PFSK-1 (cell line): ENCODE measurements around the gene AKAP13.

Experiments
- FOXP2 ChIP-seq: optimal IDR thresholded peaks from 2 replicates; pipeline ENCODE3; 2011; ENCODE audit warnings: borderline replicate concordance, control low read depth, inconsistent platforms; ENCODE audit not compliant: insufficient read depth; ENCODE audit errors: extremely low read length, extremely low read depth
- POLR2AphosphoS5 ChIP-seq: IDR thresholded peaks from 2 replicates; pipeline ENCODE4 v1.6.1; 2012; ENCODE audit warnings: low read depth, mild to moderate bottlenecking, control low read depth, low read length, moderate library complexity
- REST ChIP-seq, 2 experiments: IDR thresholded peaks; 2 replicates each; pipeline versions ENCODE4 v1.6.1 to v1.8.0; 2011 to 2012; ENCODE audit warnings: low read depth in 2 of 2, low read length in 2 of 2, control low read depth in 1 of 2, inconsistent platforms in 1 of 2, mild to moderate bottlenecking in 1 of 2, moderate library complexity in 1 of 2; ENCODE audit not compliant: insufficient read depth in 1 of 2
- SIN3A ChIP-seq: IDR thresholded peaks from 2 replicates; pipeline ENCODE4 v1.6.1; 2012; ENCODE audit warnings: mild to moderate bottlenecking, low read length, moderate library complexity, borderline replicate concordance; ENCODE audit not compliant: insufficient read depth
- TAF1 ChIP-seq: IDR thresholded peaks from 2 replicates; pipeline ENCODE4 v1.6.1; 2012; ENCODE audit warnings: low read length, control low read depth, borderline replicate concordance; ENCODE audit not compliant: insufficient read depth

The AKAP13 gene

GRCh38 chr15:85388566-85389305 is 8.3 kb downstream of the AKAP13 start:
- TF ChIP-seq SIN3A = no peak
- no peak for TF ChIP-seq FOXP2

- TF ChIP-seq TAF1 (no peak), SIN3A (no peak), POLR2AphosphoS5 (no peak), FOXP2 (no peak), REST (IDR thresholded peaks at IDR 0.05; ENCODE audit: insufficient read depth in 1 of 2, low read depth in 2 of 2, low read length in 2 of 2) (no peak)
These were observed 8.9 kb downstream of the AKAP13 start for GRCh38 chr15:85389306-85389650.

- TF ChIP-seq SIN3A = no peak
- no peak for TF ChIP-seq REST (IDR thresholded peaks at IDR 0.05; ENCODE audit: insufficient read depth in 1 of 2, low read depth in 2 of 2, low read length in 2 of 2)
- TF ChIP-seq TAF1 = no peak
- TF ChIP-seq FOXP2 = no peak
- no peak for TF ChIP-seq POLR2AphosphoS5
These were observed 9.4 kb downstream of the AKAP13 start for GRCh38 chr15:85389772-85390171.

- TF ChIP-seq SIN3A (no peak), FOXP2 (no peak), POLR2AphosphoS5 (no peak), TAF1 (no peak), REST (IDR thresholded peaks at IDR 0.05; ENCODE audit: insufficient read depth in 1 of 2, low read depth in 2 of 2, low read length in 2 of 2) (no peak)
These were observed 12.8 kb downstream of the AKAP13 start for GRCh38 chr15:85393210-85393609.

GRCh38 chr15:85394554-85395333 is 14.3 kb downstream of the AKAP13 start:
- no peak for TF ChIP-seq TAF1
- TF ChIP-seq FOXP2 = no peak
- TF ChIP-seq REST (IDR thresholded peaks at IDR 0.05; ENCODE audit: insufficient read depth in 1 of 2, low read depth in 2 of 2, low read length in 2 of 2) = no peak
- no peak for TF ChIP-seq POLR2AphosphoS5
- no peak for TF ChIP-seq SIN3A
